Left renal cortex interstitium (tissue), 4 donors: Measurements from ENCODE around the gene C19orf44. TPM values are rescaled to one million over a fixed set of nuclear protein-coding genes. Genes with fewer than 3 reads are reported as not detected.
A peak's percentile ranks its signal among the peaks of the same experiment; 100 is the strongest.
"Not testable (repeated sequence)": the region's sequence is repeated elsewhere in the genome, so short reads cannot be mapped to it uniquely, and the experiment has no call there.

Source experiments
- DNase-seq, 4 donors: peaks; one replicate each; pipeline ENCODE4 v3.0.0-alpha.2; 2013; ENCODE audit warnings: low read depth in 4 of 4, low spot score in 2 of 4, missing footprints in 1 of 4
- polyA plus RNA-seq, 4 donors: library from polyadenylated mRNA; unstranded; fragments of 120-200 nt; gene quantifications; one replicate each; pipeline ENCODE4 v1.2.1, GENCODE V29; 2013; ENCODE audit not compliant: insufficient read length in 4 of 4

Gene C19orf44
- polyA plus RNA-seq = 10 to 100 TPM; 13.8 to 18.9 (median 16.5) TPM

DNA sequence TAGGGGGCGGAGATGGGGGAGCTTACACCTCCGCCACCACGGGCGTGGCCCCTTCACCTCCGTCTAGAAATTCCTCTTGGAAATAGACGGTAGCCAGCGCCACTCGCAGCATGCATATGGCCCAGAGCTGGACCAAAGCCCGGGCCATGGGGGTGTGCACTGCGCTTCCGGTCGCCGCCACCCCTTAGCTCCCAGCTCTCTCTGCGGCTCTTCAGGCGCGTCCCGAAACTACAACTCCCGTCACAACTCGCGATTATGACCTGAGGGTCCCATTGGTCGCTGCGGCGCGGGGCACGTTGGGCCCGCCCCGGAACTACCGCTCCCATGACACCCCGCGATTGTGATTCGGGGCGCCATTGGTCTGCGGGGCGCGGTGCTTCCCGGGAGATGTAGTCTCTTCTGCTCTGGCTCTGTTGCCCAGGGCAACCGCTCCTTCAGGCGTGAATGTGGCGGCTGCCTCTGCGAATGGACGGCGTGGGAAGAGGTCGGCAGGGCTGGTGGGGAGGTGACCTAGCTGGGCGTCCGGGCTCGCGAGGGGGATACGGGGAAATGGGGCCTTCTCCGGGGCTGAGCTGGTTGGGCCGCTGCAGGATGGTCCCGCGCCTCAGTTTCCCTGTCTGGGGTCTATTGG is at the start of gene C19orf44, which contains the start of gene CALR3:
Gene C19orf44, plus strand, starts transcription at position 413 of the 631 bp plus-strand sequence. CDS start 4,399 bp downstream, outside the sequence.
Gene CALR3, minus strand, starts transcription at position 186 of the 631 bp plus-strand sequence. Its CDS starts 38 bp downstream, at position 148.
- peak; percentile 91 to 99 (median 92) for DNase-seq

- no peak for DNase-seq
These were observed 49.3 kb upstream of the C19orf44 start for GRCh38 chr19:16446724-16447368.

DNA sequence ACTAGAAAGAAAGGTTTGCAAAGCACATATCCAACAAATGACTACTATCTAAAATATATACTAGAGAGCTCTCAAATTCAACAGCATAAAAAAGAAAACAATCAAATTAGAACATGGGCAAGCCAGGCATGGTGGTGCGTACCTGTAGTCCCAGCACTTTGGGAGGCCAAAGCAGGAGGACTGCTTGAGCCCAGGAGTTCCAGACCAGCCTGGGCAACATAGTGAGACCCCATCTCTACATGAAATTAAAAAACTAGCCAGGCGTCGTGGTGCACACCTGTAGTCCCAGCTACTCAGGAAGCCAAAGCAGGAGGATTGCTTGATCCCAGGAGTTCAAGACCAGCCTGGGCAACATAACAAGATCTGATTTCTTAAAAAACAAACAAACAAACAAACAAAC is 47.3 kb upstream of the C19orf44 start:
- not testable (repeated sequence) for DNase-seq

- DNase-seq = no peak
These were observed 46.7 kb upstream of the C19orf44 start for GRCh38 chr19:16449330-16449961.

GRCh38 chr19:16452325-16452724 is 43.9 kb upstream of the C19orf44 start:
- no peak for DNase-seq

- DNase-seq = no peak
These were observed 41.8 kb upstream of the C19orf44 start for GRCh38 chr19:16454351-16454918.

DNA sequence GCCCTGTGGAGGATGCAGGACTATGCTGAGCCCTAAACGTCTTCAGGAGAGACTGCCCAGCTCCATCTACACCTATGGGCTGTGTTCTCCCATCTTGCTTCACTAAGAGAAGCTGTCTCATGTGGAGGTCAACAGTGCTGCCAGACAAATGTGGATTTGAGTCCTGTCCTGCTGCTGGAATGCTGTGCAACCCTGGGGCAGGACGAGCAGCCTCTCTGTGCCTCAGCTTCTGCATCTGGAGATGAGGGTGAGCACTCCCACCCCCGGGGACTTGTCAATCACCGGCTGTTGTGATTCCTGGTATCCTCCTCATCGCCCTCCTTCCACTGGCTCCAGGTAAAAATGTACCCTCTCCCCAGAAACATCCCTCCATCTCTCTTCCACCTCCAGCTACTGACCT is 40.7 kb upstream of the C19orf44 start:
- no peak for DNase-seq

DNA sequence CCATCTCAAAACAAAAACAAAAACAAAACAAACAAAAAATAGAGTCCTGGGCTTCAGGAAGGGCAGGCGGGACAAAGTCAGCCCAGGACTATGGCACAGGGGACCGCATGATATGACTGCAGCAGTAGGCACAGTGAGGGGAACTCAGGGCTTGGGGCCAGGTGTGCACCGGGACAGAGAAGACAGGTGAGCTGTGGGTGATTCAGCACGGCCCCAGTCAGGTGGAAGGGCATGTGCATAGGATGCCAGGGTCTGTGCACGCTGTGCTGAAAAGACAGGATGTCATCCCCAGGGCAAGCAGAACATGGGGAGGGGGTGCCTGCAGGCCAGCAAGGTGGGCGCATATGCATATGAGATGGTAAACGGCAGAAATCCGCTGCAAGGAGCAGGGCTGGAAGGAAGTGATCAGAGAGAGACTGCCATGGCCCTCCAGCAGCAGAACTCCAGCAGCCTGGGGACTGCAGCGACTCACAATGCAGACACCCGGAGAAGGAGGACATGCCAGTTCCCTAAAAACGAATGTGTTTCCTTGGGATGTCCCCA is 39.5 kb upstream of the C19orf44 start:
- no peak for DNase-seq

DNA sequence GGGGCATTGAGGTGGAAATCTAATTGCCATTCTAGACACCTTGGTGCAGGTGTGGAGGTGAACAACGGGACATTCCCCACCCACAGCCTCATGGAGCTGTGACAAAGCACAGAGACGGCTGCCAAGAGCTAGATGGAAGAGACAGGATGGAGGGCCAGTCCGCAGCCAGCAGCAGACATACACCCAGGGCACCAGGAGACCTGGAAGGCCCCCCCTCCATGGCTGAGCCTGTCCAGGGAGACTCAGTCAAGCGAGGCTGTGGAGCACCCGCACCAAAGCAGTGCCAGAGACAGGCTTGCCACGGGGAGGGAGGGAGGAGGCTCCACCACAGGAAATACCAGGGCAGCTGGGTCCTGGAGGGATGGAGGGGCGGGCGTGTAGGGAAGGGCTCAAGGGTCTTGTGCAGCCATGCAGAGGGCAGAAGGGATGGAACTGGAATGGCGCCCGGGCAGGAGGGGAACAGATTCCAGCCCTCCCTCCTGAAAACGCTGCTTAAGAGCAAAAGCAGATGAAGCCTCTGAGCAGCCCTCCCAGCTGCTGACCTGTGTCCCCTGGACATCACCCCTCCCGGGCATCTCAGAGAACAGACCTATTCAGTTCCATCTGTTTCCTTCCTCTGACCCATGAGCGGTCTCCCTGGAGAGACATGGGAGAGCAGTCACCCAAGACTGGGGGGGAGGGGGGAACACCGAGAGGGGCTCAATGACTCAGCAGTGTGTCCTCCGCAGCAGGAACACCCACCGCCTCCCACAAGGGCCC is 38.8 kb upstream of the C19orf44 start:
- peak in 1 of 4 donors; percentile 41 for DNase-seq

DNA sequence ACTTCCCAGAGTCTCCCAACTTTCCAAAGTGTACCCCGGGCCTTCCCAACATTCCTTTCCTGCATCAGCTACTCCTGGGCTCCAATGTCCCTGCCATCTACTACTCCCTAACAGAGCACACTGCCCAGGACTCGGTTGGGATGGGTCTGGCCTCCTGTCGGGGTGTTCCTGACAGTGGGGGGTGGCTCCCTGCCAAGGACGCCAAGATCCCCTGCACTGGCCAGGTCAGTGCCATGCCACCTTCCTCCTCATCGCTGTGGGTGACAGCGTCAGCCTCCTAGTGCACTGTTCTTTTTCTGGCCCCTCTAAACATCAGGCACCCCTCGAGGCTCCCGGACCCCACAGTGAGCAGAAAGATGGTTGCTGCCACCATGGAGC is 38.3 kb upstream of the C19orf44 start:
- DNase-seq = no peak

DNA sequence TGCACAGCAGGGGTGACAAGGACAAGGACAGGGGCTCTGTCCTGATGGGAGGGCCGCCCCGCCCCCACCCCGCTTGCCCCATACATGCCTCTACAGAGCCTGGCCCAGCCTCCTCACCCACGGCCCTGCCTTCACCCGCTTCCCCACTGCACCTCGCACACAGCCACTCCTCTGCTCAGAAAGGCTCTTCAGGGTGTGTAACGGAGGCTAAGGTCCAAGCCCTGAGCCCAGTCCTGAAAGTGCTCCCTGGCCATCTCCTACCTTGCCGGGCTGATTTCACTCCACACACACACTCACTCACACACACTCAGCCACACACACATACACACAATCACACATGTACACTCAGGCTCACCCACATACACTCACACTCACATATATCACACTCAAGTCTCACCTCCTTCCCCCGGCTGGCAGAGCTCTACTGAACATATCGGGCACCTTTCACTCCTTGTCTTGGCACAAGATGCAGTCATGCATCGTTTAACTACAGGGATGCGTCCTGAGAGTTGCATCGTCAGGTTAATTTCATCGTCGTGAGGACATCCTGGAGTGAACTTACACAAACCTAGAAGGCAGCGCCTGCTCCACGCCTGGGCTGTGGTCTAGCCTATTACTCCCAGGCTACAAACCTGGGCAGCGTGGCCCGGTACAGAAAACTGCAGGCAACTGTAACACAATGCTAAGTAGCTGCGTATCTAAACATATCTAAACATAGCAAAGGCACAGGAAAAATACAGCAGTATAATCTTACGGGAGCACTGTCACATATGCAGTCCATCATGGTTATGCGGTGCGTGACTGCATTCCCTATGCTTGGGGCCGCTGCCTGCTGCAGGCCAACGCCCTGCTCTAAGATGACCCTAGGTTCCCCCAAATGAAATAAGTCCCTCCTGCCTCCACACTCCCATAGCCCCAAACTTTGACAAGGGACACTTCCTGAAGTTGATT is 37.5 kb upstream of the C19orf44 start:
- DNase-seq = no peak

GRCh38 chr19:16459680-16460079 is 36.5 kb upstream of the C19orf44 start:
- DNase-seq = no peak

DNA sequence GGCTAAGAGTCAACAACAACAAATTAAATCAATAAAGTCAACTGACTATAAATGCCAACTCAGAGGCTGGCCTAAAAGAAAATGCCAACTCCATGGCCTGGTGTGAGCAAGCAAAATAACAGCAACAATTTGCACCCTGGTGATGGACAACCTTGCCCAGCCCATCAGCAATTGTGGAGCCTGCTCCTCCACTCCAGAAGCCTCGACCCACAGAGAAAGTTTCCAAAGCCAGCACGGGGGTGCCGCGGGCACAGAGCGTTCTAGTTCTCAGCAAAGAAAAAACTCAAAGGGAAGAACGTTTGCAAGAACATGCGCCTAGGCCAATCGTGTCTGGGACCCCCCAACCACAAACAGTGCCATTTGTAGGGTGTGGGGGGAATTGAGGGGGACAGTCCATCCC is 35.7 kb upstream of the C19orf44 start:
- no peak for DNase-seq

GRCh38 chr19:16461630-16462051 is 34.6 kb upstream of the C19orf44 start:
- DNase-seq = no peak

DNA sequence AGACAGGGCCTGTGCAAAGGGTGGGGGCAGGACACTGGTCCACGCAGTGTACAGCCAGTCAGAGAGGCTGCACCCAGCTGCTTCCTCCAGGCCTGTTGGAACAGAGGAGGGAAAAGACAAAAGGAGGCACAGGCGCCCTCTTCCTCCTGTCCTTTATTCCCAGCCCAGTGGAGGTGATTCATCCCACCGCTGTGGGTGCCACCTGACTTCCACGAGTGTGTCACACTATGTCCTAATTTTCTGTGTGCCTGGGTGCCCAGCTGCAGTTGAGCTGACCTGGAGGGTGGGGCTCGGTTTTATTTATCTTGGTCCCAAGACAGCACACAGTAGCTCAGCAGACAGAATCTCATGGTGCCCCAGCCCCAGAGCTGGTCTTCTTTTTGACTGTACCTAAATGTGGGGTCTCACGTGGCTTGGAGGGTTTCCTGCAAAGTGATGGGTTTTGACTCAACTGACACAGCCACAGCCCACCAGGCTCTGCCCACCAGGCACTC is 33.4 kb upstream of the C19orf44 start:
- no peak for DNase-seq

DNA sequence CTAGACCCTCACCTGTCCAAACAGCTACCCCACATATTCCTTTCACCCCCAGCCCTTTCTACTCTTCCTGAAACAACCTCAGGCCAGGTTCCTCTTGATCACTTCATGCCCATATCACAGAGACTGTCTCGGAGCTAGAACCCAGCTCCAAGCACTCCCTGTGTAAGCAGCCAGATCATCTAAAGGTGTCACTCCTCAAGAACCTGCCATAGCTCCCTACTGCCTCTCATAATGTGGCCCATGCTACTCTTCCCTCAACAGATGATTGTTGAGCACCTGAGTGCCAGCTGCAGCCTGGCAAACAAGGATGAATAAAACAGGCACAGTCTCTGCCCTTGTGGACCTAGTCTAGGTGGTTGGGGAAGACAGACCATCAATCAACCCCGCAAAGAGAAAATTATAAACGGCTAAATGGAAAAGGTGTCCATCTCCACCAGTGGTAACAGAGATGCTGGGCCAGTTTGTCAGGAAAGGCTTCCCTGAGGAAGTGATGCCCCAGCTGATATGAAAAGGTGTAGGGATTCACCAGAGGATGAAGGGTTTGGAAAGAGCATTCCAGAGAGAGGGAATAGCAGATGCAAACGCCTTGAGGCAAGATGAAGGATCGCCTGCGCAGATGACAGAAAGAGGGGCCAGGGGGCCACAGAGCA is 32.7 kb upstream of the C19orf44 start:
- no peak for DNase-seq

DNA sequence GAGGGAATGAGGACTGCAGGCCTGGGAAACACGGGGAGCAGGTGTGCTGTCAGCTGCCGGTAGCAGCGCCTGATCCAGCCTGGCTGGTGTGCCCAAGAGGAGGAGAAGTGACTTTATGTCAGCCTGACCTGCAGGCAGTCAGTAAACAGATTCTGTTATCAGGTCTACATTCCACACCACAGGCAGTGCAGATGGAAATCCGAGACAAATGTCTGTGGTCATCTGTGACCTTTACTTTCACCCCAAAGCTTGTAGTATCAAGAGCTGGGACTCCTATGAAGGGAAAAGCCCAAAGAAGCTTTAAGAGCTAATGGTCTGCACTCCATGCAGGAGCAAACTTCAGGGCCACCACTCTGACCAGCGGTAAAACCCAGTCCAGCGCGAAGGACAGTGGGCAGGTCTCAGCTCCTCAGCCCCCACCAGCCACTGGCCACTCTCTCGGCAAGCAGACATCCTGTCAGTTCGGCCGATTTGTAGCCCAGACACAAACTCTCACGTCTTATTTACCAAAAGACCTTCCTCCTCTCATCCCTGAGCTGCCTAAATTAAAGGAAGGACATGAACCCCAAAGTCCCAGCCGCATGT is 32.1 kb upstream of the C19orf44 start:
- no peak for DNase-seq

DNA sequence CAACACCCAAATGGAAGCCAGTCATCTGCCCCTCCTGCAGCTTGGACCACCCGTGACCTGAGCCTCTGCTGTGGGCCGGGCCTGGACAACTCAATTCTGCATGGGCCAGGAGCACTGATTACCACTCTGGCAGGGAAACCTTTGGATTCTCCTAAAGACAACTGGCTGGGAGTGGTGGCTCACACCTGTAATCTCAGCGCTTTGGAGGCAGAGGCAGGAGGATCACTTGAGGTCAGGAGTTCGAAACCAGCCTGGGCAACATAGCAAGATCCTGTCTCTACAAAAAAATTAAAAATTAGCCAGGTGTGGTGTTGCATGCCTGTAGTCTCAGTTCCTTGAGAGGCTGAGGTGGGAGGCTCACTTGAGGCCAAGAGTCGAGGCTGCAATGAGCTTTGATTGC is 31.0 kb upstream of the C19orf44 start:
- DNase-seq = no peak
